Left ventricle myocardium inferior (tissue), 1 donor: ENCODE measurements around the gene ZDHHC23. TPM values are rescaled to one million over a fixed set of nuclear protein-coding genes. Genes with fewer than 3 reads are reported as not detected.

Experiments
- DNase-seq: peaks from one replicate; pipeline ENCODE4 v3.0.0-alpha.2; 2020
- H3K27ac ChIP-seq: fragments of 200-600 bp; replicated peaks from 2 replicates; pipeline ENCODE4 v1.8.0; 2021
- H3K27me3 ChIP-seq: fragments of 200-600 bp; 2 replicates; pipeline ENCODE4 v1.8.0; 2021; ENCODE audit warnings: low read depth
- H3K36me3 ChIP-seq: fragments of 200-600 bp; 2 replicates; pipeline ENCODE4 v1.8.0; 2021
- H3K4me1 ChIP-seq: fragments of 200-600 bp; 2 replicates; pipeline ENCODE4 v1.8.0; 2021
- H3K4me3 ChIP-seq: fragments of 200-600 bp; 2 replicates; pipeline ENCODE4 v1.8.0; 2021; ENCODE audit warnings: mild to moderate bottlenecking, moderate library complexity
- H3K9me3 ChIP-seq: fragments of 200-600 bp; replicated peaks from 2 replicates; pipeline ENCODE4 v1.8.0; 2021
- CTCF ChIP-seq: fragments of 200-600 bp; IDR thresholded peaks from 2 replicates; pipeline ENCODE4 v1.8.0; 2021; ENCODE audit warnings: antibody characterized with exemption, mild to moderate bottlenecking, borderline replicate concordance
- intact Hi-C: fragments of 100-400 bp; cut with micrococcal nuclease; formaldehyde crosslinking; loops from one replicate; pipeline ENCODE4 v1.11.0; 2022
- total RNA-seq: library from RNA; stranded (reverse); fragmentation: NEBNext Ultra II Directional; extraction: Animal tissue kit (Norgen Biotek cat#: 25700); gene quantifications from one replicate; pipeline ENCODE4 v1.2.1, GENCODE V29; 2021
- donor health status: DM: no; HTN: yes; CAD: no; lungs with severe emphysema.

ZDHHC23 gene
- total RNA-seq, 1 donor from 2014 or later = 2.7 TPM

- intact Hi-C loops = no loop called here
- no peak for DNase-seq
- H3K36me3 ChIP-seq = peaks cover 11% of the 10 kb centered on the region
- no peak overlapping the region for H3K27ac ChIP-seq
- no peaks in the 10 kb centered on the region for H3K27me3 ChIP-seq
- TF ChIP-seq CTCF = no peak
- peaks cover 26% of the 10 kb centered on the region for H3K9me3 ChIP-seq
- H3K4me1 ChIP-seq = no peaks in the 10 kb centered on the region
- H3K4me3 ChIP-seq = no peak overlapping the region
Observed at GRCh38 chr3:113968986-113969385, 21.2 kb downstream of the ZDHHC23 start.

- Histone ChIP-seq H3K27me3 (no peaks in the 10 kb centered on the region), H3K36me3 (peaks cover 58% of the 10 kb centered on the region), H3K27ac (no peak overlapping the region), H3K4me3 (no peak overlapping the region), H3K9me3 (peaks cover 20% of the 10 kb centered on the region), H3K4me1 (no peaks in the 10 kb centered on the region)
- DNase-seq = no peak
- intact Hi-C loops = no loop called here
- no peak for TF ChIP-seq CTCF
Observed at GRCh38 chr3:113977822-113978221, 30.0 kb downstream of the ZDHHC23 start.

- no peak for DNase-seq
- H3K4me1 ChIP-seq = no peaks in the 10 kb centered on the region
- H3K4me3 ChIP-seq = no peak overlapping the region
- TF ChIP-seq CTCF = no peak
- H3K27ac ChIP-seq = no peak overlapping the region
- no peaks in the 10 kb centered on the region for H3K27me3 ChIP-seq
- no peaks in the 10 kb centered on the region for H3K9me3 ChIP-seq
- peaks cover 41% of the 10 kb centered on the region for H3K36me3 ChIP-seq
- intact Hi-C loops = no loop called here
Observed at GRCh38 chr3:113979916-113980315, 32.1 kb downstream of the ZDHHC23 start.

- H3K4me1 ChIP-seq = no peaks in the 10 kb centered on the region
- peaks cover 51% of the 10 kb centered on the region for H3K36me3 ChIP-seq
Observed at GRCh38 chr3:113981803-113982202, 34.0 kb downstream of the ZDHHC23 start.

GRCh38 chr3:113983544-113983943 is 35.7 kb downstream of the ZDHHC23 start:
- no peak overlapping the region for H3K27ac ChIP-seq
- DNase-seq = no peak
- no peak for TF ChIP-seq CTCF
- H3K9me3 ChIP-seq = peaks cover 8% of the 10 kb centered on the region
- H3K36me3 ChIP-seq = peaks cover 36% of the 10 kb centered on the region
- H3K4me3 ChIP-seq = no peak overlapping the region
- intact Hi-C loops = no loop called here
- H3K4me1 ChIP-seq = no peaks in the 10 kb centered on the region
- H3K27me3 ChIP-seq = no peaks in the 10 kb centered on the region

More at GRCh38 chr3:113981803-113982202, 34.0 kb downstream of the ZDHHC23 start:
- no peak for TF ChIP-seq CTCF
- Histone ChIP-seq H3K9me3 (peaks cover 8% of the 10 kb centered on the region), H3K27me3 (no peaks in the 10 kb centered on the region), H3K4me3 (no peak overlapping the region), H3K27ac (no peak overlapping the region)
- DNase-seq = no peak
- intact Hi-C loops = no loop called here

- intact Hi-C loops = no loop called here
- Histone ChIP-seq H3K4me1 (no peaks in the 10 kb centered on the region), H3K9me3 (peaks cover 8% of the 10 kb centered on the region), H3K27me3 (no peaks in the 10 kb centered on the region), H3K4me3 (no peak overlapping the region), H3K36me3 (peaks cover 18% of the 10 kb centered on the region), H3K27ac (no peak overlapping the region)
- DNase-seq = no peak
- TF ChIP-seq CTCF = no peak
Observed at GRCh38 chr3:113985541-113985940, 37.7 kb downstream of the ZDHHC23 start.
